Skin epidermis (tissue), 12 donors: ENCODE data around the gene A3GALT2.
A peak's percentile ranks its signal among the peaks of the same experiment; 100 is the strongest.

Source experiments
- H3K27ac ChIP-seq, 21 experiments: fragments of 200-600 bp; sonication (generic) in 11 of 21; one replicate each; pipeline ENCODE4 v1.5.0; 2020; ENCODE audit warnings: mild to moderate bottlenecking in 3 of 21, inconsistent platforms in 2 of 21, moderate library complexity in 2 of 21
- H3K4me3 ChIP-seq, 7 experiments: fragments of 200-600 bp; sonication (generic) in 2 of 7; one replicate each; pipeline ENCODE4 v1.5.0; 2020; ENCODE audit warnings: inconsistent platforms in 2 of 7, mild to moderate bottlenecking in 2 of 7, moderate library complexity in 1 of 7

Gene A3GALT2

GRCh38 chr1:33320619-33321165 is at the start of gene A3GALT2:
A3GALT2 (minus strand) TSS chr1:33321098; CDS start chr1:33321098, 0 bp downstream.
- Histone ChIP-seq H3K27ac (peak within 1 kb of the TSS in 2 of 21 experiments; percentile 22 to 57), H3K4me3 (no peak within 1 kb of the TSS)

DNA sequence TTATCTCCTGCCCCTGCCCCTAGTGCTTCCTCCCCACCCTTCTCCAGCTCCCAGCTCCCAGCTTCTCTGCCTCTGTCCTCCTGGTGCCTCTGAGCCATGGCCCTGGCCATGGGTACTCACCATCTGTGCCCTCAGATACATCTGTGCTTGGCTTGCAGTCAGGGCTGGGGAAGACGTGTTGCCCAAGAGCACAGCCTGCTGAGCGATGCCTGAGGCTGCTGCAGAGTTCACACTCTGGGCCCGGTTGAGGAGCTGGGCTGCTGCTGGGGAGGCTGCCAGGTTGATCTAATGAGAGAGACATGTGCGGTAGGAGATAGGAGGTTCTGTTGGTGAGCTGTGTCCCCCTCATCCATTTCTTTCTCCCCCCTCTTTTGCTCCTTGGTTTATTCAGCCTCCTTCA is 49.4 kb upstream of the A3GALT2 start:
- H3K27ac ChIP-seq: no peak overlapping the region
- no peak overlapping the region for H3K4me3 ChIP-seq

GRCh38 chr1:33369764-33370163 is 48.9 kb upstream of the A3GALT2 start:
- H3K27ac ChIP-seq: no peak overlapping the region
- H3K4me3 ChIP-seq: no peak overlapping the region

GRCh38 chr1:33369081-33369480 is 48.2 kb upstream of the A3GALT2 start:
- Histone ChIP-seq H3K4me3 (no peak overlapping the region), H3K27ac (no peak overlapping the region)

DNA sequence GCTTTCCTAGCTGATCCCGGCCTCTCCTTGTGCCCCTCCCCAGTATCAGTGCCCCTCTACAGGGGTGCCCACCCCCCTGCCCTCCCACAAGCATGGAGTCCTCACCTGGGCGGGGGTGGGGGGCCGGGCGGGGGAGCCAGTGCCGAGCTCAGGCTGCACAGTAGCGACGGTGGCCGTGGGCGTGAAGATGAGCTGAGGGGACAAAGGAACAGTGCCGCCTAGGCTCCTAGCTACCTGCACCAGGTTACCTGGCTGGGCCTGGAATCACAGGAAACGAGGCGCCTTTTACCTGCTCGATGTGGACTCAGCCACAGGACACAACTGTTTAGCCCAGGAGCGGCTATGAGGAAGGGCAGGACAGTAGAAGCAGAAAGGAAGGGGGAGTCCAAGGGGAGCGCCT is 47.5 kb upstream of the A3GALT2 start:
- Histone ChIP-seq H3K27ac (no peak overlapping the region), H3K4me3 (no peak overlapping the region)

DNA sequence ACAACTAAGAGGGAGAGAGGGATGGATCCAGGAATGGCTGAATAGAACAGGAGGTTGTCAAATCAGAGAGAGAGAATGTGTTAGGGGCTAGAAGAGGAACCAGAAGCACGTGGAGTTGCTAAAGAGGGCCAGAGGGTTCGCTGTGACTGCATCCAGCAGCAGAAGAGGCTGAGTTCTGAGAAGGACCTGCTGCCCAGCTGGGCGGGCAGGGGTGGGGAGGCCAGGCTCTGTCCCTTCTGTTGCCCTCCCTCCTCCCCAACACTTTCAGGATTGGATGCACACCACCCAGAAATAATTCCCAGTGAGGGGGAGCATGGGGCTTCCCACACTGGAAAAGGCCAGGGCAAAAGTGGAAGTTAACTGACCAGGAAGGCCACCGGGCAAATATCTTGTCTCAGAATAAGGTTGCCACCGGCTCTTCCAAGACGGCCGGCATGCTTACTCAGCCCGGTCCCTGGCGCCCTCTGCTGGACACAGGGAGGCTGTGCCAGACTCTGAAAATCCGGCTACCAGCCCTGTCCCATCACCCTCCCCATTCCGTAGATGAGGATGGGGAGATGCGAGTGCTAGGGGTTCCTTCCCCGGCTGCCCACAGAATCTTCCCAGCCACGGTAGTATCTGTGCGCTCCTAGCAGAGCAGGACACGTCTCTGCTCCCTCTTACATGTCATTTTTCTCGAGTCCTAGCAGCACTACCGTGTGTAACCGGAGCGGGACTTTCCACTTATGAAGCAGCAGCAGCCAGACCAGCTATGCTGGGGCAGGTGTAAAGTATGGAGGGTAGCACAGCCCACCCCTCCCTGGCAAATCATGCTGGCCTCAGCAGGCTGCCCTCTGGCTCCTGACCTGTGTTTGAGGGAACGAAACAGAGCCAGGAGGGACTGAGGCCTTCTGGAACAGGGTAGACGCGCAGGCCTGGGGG is 46.8 kb upstream of the A3GALT2 start:
- H3K4me3 ChIP-seq: no peak overlapping the region

DNA sequence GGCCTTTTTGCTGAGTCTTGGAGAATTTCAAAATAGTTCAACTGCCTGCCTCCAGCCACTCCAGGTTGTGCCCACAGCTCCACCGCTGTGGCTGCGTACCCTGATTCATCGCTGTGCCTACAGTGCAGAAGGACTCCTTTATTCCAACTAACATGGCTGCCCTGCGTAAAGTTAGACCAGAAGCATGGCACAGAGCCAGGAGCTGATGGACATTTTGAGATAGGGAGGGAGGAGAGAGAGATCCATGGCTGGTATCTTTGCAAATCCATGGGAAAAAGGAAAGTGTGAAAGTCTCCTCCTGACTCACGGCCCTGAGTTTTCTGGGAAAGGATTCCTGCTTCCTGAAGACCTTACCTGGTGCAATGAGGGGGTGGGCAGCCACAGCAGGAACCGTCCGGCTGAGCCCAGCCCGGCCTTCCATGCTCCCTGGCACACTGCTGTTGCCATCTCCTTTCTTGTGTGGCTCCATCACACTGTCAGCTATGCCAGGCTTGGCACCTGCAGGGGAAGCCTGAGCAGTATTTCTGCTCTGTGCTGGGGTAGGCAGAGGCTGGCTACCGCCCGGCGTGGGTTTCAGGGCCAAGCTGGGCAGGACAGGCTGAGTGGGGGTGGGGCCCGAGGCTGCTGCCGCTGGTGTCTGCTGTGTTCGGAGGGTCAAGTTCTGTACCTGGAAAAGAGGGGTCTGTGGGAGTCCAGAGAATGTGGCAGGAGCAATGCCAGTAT is 46.0 kb upstream of the A3GALT2 start:
- Histone ChIP-seq H3K4me3 (no peak overlapping the region), H3K27ac (peak overlapping the region in 3 of 21 experiments; percentile 1 to 21 (median 19))

More for the DNA sequence above, 46.8 kb upstream of the A3GALT2 start:
- H3K27ac ChIP-seq: peak overlapping the region in 3 of 21 experiments; percentile 1 to 43 (median 19)

DNA sequence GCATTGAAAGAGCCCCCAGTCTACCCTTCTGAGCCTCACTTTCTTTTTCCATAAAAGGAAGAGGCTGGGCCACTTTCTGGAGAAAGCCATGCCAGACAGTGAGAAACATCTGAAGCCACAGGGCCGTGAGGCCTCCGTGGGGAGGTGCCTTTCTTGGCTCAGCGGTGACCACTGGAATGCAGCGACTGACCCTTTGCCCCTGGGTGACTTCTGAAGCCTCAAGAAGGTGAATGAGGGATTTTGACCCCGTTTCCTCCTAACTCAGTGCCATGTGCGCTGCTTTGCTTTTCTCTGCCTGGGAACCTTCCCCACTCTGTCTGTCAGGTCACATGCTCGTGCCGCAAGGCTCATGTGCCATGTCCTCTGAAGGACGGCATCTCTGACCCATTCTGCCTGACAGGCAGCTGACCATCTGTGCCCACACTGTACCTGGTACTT is 44.7 kb upstream of the A3GALT2 start:
- Histone ChIP-seq H3K27ac (peak overlapping the region in 11 of 21 experiments; percentile 0 to 72 (median 48)), H3K4me3 (no peak overlapping the region)

GRCh38 chr1:33364565-33364918 is 43.6 kb upstream of the A3GALT2 start:
- peak overlapping the region in 13 of 21 experiments; percentile 1 to 72 (median 48) for H3K27ac ChIP-seq
- no peak overlapping the region for H3K4me3 ChIP-seq

- no peak overlapping the region for H3K4me3 ChIP-seq
- peak overlapping the region in 12 of 21 experiments; percentile 4 to 74 (median 58) for H3K27ac ChIP-seq
Observed at GRCh38 chr1:33363470-33363861, 42.6 kb upstream of the A3GALT2 start.

DNA sequence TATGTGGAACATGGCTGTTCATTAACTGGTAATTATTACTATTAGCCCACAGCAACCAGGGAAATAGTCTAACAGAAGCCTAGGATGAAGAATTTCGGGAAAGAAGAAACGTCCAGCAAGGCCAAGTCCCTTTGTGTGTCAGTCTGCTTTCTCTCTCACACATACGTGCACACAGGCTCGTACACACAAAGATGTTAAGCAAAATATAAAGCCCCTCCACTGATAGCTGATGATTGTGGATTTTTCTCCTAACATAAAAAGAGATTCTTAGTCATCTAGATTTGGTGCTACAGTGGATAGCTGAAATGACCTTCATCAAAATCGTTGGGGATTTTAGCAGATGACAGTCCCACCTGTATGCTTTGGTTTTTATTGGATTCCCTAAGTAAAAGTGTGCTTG is 42.1 kb upstream of the A3GALT2 start:
- no peak overlapping the region for H3K4me3 ChIP-seq

DNA sequence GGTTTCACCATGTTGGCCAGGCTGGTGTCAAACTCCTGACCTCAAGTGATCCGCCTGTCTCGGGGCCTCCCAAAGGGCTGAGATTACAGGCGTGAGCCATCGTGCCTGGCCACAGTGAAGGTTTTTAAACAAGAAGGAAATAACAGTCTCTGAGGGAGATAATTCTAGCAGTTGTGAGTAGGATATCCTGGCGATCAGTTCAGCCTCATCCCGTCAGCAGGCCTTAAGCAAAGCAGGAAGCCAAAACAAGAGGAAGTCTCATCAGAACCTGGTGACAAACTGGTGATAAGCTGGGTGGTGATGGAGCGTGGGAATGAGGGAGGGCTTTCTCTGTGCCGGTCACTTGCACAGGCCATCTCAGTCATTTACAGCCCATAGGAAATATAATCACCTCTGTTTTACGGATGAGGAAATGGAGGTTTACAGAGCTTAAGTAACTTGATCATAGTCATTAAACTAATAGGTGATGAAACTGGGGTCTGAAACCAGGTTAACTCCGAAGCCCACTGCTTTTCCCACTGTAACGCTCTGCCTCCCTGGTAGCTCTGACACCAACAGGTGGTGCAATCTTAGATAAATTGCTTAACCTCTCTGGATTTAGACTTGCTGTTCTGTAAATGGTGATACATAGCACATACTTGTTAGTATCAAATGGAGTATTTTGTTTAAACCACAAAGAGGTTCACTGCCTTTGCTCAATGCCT is 40.8 kb upstream of the A3GALT2 start:
- Histone ChIP-seq H3K4me3 (no peak overlapping the region), H3K27ac (peak overlapping the region in 3 of 21 experiments; percentile 22 to 67 (median 38))

More for the DNA sequence above, 42.1 kb upstream of the A3GALT2 start:
- H3K27ac ChIP-seq: peak overlapping the region in 5 of 21 experiments; percentile 52 to 74 (median 61)

GRCh38 chr1:33360367-33360766 is 39.5 kb upstream of the A3GALT2 start:
- H3K27ac ChIP-seq: no peak overlapping the region
- H3K4me3 ChIP-seq: no peak overlapping the region

- Histone ChIP-seq H3K27ac (no peak overlapping the region), H3K4me3 (no peak overlapping the region)
Observed at GRCh38 chr1:33359931-33360330, 39.0 kb upstream of the A3GALT2 start.

- Histone ChIP-seq H3K27ac (no peak overlapping the region), H3K4me3 (no peak overlapping the region)
Observed at GRCh38 chr1:33358795-33359503, 38.1 kb upstream of the A3GALT2 start.

- Histone ChIP-seq H3K27ac (no peak overlapping the region), H3K4me3 (no peak overlapping the region)
Observed at GRCh38 chr1:33358114-33358794, 37.4 kb upstream of the A3GALT2 start.

- no peak overlapping the region for H3K27ac ChIP-seq
- no peak overlapping the region for H3K4me3 ChIP-seq
Observed at GRCh38 chr1:33357099-33357498, 36.2 kb upstream of the A3GALT2 start.

- H3K4me3 ChIP-seq: no peak overlapping the region
- no peak overlapping the region for H3K27ac ChIP-seq
Observed at GRCh38 chr1:33354707-33355316, 33.9 kb upstream of the A3GALT2 start.
